HCT116 (cell line): ENCODE data around the gene RNF39.
A peak's percentile ranks its signal among the peaks of the same experiment; 100 is the strongest.

ENCODE experiments used
- CBX3 ChIP-seq: IDR thresholded peaks from 2 replicates; pipeline ENCODE4 v1.6.1; 2012; ENCODE audit warnings: low read depth
- CTCF ChIP-seq, 3 experiments: fragments of 200-600 bp in 1 of 3; sonication (generic) in 1 of 3; IDR thresholded peaks in 2 of 3; conservative IDR thresholded peaks in 1 of 3; 2 replicates each; pipeline ENCODE4 v1.5.1; 2012 to 2017; ENCODE audit warnings: low read depth in 2 of 3, low read length in 2 of 3, antibody characterized with exemption in 1 of 3, borderline replicate concordance in 1 of 3, control low read depth in 1 of 3, mild to moderate bottlenecking in 1 of 3, mixed read lengths in 1 of 3, mixed run types in 1 of 3, moderate library complexity in 1 of 3; ENCODE audit not compliant: insufficient read depth in 1 of 3
- EGR1 ChIP-seq: IDR thresholded peaks from 2 replicates; pipeline ENCODE4 v1.6.1; 2012; ENCODE audit warnings: low read depth
- MAX ChIP-seq: IDR thresholded peaks from 2 replicates; pipeline ENCODE4 v1.6.1; 2012
- POLR2A ChIP-seq: IDR thresholded peaks from 2 replicates; pipeline ENCODE4 v1.7.0; 2011; ENCODE audit warnings: borderline replicate concordance; ENCODE audit not compliant: insufficient read depth, insufficient read length; ENCODE audit errors: extremely low read depth
- POLR2AphosphoS5 ChIP-seq: IDR thresholded peaks from 2 replicates; pipeline ENCODE4 v1.6.1; 2011; ENCODE audit warnings: mild to moderate bottlenecking, low read depth, low read length, moderate library complexity
- RAD21 ChIP-seq: IDR thresholded peaks from 2 replicates; pipeline ENCODE4 v1.6.1; 2012; ENCODE audit warnings: low read depth, mild to moderate bottlenecking
- REST ChIP-seq: IDR thresholded peaks from 2 replicates; pipeline ENCODE4 v1.6.1; 2012; ENCODE audit warnings: low read depth
- SIN3A ChIP-seq: IDR thresholded peaks from 2 replicates; pipeline ENCODE4 v1.6.1; 2012; ENCODE audit warnings: low read depth
- SRF ChIP-seq: IDR thresholded peaks from 2 replicates; pipeline ENCODE4 v1.6.1; 2012; ENCODE audit warnings: low read depth
- ZBTB33 ChIP-seq: IDR thresholded peaks from 2 replicates; pipeline ENCODE4 v1.6.1; 2011; ENCODE audit warnings: mild to moderate bottlenecking, low read length, moderate library complexity; ENCODE audit not compliant: insufficient replicate concordance; ENCODE audit errors: extremely low read depth
- ZNF274 ChIP-seq: fragments of 200-500 bp; sonication (Bioruptor generic); IDR thresholded peaks from 2 replicates; pipeline ENCODE4 v1.6.1; 2014; ENCODE audit warnings: mild to moderate bottlenecking, low read depth, low read length, inconsistent platforms

- TF ChIP-seq CTCF (IDR thresholded peaks at IDR 0.05 in 2 of 3, conservative IDR thresholded peaks at IDR 0.05 in 1 of 3; ENCODE audit: borderline replicate concordance in 1 of 3, insufficient read depth in 1 of 3, low read depth in 2 of 3, low read length in 2 of 3) = peak; percentile 86 to 96 (median 91)
- TF ChIP-seq ZNF274 = no peak
- TF ChIP-seq POLR2AphosphoS5 = peak; percentile 45
- TF ChIP-seq SIN3A = no peak
- no peak for TF ChIP-seq REST
- no peak for TF ChIP-seq EGR1
- TF ChIP-seq RAD21 = peak; percentile 95
- no peak for TF ChIP-seq CBX3
- TF ChIP-seq POLR2A = no peak
- no peak for TF ChIP-seq ZBTB33
- no peak; the same call in 1 of the 2 replicates for TF ChIP-seq MAX
- no peak for TF ChIP-seq SRF
Observed at GRCh38 chr6:30102970-30103871, 27.7 kb upstream of the RNF39 start.
